ENCODE results near the gene ADGRL1.

Gene ADGRL1

DNA sequence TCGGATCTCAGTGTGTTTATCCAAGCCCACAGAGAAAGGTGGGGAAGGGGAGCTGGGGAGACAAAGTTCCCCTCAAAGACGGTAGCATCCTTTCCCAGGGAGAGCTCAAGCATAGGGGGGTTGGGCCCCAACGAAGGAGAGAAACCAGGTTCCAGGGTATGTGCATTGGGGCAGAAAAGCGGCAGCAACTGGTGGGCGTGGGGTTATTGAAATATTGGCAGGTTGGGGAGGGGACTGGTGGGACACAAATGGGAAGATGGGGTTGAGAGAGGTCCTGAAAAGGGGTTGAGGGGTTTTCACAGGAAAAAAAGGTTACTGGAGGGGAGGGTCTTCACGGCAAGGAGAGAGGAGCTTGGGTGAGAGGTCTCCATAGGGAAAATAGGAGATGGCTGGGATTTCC lies 70.6 kb downstream of the ADGRL1 start:
- H3K4me3 ChIP-seq (ENCODE audit: control insufficient read depth, low read depth, low read length), result peak overlapping the region; percentile 69
- DNase-seq (ENCODE audit: low read depth), result no peak
- TF ChIP-seq, protein P1, sequence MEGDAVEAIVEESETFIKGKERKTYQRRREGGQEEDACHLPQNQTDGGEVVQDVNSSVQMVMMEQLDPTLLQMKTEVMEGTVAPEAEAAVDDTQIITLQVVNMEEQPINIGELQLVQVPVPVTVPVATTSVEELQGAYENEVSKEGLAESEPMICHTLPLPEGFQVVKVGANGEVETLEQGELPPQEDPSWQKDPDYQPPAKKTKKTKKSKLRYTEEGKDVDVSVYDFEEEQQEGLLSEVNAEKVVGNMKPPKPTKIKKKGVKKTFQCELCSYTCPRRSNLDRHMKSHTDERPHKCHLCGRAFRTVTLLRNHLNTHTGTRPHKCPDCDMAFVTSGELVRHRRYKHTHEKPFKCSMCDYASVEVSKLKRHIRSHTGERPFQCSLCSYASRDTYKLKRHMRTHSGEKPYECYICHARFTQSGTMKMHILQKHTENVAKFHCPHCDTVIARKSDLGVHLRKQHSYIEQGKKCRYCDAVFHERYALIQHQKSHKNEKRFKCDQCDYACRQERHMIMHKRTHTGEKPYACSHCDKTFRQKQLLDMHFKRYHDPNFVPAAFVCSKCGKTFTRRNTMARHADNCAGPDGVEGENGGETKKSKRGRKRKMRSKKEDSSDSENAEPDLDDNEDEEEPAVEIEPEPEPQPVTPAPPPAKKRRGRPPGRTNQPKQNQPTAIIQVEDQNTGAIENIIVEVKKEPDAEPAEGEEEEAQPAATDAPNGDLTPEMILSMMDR (conservative IDR thresholded peaks at IDR 0.05; ENCODE audit: control insufficient read depth, insufficient read depth, low read depth, low read length), result no peak

DNA sequence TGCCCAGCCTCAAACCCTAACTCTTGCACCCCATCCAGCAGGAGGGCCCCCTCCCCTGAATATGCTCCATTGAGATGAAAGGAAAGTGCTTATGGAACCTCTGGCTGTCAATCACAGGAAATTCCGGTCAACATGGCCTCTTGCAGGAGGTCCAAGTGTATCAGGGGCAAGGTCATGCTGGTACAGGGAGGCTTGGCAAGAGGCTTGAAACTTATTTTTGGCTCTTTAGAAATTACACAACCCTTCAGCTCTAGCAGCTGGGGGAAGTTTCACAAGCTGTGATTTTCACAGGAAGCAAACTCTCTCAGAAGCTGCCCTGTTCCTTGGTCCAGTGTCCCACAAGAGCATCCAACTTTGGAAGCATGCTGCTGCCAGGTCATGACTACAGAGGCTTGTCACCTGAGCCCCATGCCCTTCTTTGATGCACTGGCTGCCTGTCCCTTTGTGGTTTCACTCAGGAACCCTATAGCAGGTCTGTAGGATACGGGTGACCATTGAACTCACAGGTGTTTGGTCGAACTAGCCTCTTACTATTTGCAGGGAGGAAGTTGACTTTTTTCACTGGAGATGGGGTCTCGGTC lies 78.0 kb downstream of the ADGRL1 start:
- no peak for DNase-seq (ENCODE audit: low read depth)
- H3K4me3 ChIP-seq (ENCODE audit: control insufficient read depth, low read depth, low read length), result no peak overlapping the region
- TF ChIP-seq, protein P1 (conservative IDR thresholded peaks at IDR 0.05; ENCODE audit: control insufficient read depth, insufficient read depth, low read depth, low read length), result no peak

DNA sequence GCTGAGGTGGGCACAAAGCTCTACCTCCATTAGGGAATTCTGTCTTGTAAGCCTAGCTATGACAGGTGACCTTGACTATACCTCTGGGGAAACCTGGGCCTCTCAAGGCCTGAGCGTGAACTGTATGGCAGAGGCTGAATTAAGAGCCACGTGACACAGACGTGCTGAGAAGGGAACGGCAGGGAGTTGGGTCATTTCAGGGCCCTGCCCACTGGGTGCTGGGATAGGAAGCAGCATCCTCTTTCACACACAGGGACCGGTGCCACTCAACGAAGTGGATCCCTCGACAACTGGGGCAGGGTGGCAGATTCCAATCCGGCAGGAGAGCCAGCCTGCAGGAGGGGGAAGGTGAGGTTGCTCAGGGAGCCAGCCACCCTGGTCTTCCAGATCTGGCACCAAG lies 78.8 kb downstream of the ADGRL1 start:
- TF ChIP-seq, protein P1 (conservative IDR thresholded peaks at IDR 0.05; ENCODE audit: control insufficient read depth, insufficient read depth, low read depth, low read length), result no peak
- DNase-seq (ENCODE audit: low read depth), result no peak
- H3K4me3 ChIP-seq (ENCODE audit: control insufficient read depth, low read depth, low read length), result no peak overlapping the region

DNA sequence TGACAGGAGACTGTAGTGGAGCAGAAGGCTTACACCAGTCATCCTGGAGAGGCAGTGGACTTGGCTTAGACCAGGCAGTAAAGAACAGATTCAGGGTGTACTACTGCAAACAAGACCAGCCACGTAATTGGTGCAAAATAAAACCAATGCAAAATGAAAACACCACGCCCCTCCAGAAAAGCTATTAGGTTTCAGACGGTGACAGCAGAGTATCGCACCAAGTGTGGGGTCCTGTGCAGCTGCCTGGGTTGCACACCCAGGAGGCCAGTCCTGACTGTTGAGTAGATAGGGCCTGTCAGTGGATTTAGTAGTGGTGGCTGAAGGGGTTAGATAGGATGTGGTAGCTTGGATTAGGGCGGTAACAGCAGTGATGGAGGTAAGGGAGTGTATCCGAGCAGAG lies 83.0 kb downstream of the ADGRL1 start:
- no peak overlapping the region for H3K4me3 ChIP-seq (ENCODE audit: control insufficient read depth, low read depth, low read length)
- TF ChIP-seq, protein P1 (conservative IDR thresholded peaks at IDR 0.05; ENCODE audit: control insufficient read depth, insufficient read depth, low read depth, low read length), result no peak
- no peak for DNase-seq (ENCODE audit: low read depth)

DNA sequence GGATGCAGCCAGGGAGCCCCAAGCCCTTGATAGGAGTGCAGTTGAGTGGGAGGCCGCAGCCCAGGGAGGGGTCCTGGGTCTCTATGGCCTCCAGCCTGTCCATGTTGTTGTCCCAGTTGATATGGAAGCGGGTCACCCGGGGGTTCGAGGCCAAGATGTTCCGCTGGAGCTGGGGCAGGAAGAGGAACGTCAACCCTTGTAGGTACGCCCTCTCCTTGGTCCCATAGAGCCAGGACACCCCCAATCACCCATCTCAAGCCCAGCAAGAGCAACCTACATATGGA lies 85.5 kb downstream of the ADGRL1 start:
- TF ChIP-seq, protein P1 (conservative IDR thresholded peaks at IDR 0.05; ENCODE audit: control insufficient read depth, insufficient read depth, low read depth, low read length), result no peak
- no peak for DNase-seq (ENCODE audit: low read depth)
- no peak overlapping the region for H3K4me3 ChIP-seq (ENCODE audit: control insufficient read depth, low read depth, low read length)

DNA sequence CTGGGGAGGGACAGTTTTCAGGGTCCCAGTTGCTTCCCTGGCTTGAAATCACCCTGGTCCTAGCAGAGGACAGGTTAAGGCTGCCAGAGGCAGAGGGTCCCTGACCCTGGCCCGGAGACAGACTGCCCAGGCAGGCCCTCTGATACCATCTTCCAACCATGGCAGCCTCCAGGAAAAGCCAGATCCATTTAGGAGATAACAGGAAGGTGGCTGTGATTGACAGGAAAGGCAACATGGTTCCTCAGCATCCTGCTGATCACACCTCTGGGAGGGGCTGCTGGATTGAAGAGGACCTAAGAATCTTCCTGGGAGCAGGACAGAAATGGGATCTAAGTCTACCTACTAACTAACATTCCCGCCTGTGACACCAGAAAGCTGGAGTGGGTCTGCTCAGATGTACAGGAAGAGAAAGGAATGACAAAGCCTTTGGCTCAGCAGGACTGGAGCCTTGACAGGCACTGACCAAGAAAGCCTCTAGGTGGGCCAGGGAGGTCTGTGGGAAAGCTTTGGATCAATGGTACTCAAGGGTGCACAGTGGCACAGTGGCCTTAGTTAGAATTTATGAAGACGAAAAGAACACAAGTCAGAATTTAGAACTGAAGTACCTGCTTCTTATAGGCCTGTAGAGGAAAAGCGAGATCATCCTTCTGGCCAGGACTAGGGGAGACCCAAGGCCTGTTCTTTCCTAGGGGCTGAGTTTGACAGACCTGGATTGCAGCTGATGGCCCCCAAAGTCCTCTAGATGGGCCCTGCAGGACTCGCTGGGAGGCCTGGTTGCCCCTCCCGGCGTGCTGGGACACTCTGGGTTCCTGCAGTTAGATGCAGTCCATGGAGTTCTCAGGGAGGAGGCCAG lies 86.1 kb downstream of the ADGRL1 start:
- no peak for DNase-seq (ENCODE audit: low read depth)
- no peak overlapping the region for H3K4me3 ChIP-seq (ENCODE audit: control insufficient read depth, low read depth, low read length)
- TF ChIP-seq, protein P1 (conservative IDR thresholded peaks at IDR 0.05; ENCODE audit: control insufficient read depth, insufficient read depth, low read depth, low read length), result no peak

Measured in fibroblast of mammary gland (primary cell).